ENCODE results near the gene ZNF492. TPM values are rescaled to one million over a fixed set of nuclear protein-coding genes. Genes with fewer than 3 reads are reported as not detected.
"Not testable (repeated sequence)": the region's sequence is repeated elsewhere in the genome, so short reads cannot be mapped to it uniquely, and the experiment has no call there.

The ZNF492 gene
- total RNA-seq, 1 donor from 2014 or later: not detected

DNA sequence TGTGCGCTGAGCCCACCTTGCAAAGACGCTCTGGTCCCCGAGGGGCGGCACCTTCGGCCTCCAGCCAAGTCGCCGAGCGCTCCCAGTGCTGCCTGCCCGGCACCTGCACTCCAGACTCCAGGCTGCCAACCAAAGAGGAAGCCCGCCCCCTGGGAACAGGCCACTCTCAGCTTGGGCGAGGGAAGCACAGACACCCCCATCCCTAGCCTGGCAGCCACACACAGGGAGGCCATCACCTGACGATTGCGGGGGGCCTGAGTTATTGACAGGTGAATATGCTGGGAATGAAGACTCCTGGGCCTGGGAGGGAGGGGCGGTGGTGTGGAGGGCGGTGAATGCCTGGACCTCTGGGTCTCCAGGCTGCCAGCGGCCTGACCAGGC is 10.3 kb upstream of the ZNF492 start:
- no peaks in the 10 kb centered on the region for H3K36me3 Mint-ChIP-seq (ENCODE audit: low read depth)
- TF ChIP-seq, protein P1, sequence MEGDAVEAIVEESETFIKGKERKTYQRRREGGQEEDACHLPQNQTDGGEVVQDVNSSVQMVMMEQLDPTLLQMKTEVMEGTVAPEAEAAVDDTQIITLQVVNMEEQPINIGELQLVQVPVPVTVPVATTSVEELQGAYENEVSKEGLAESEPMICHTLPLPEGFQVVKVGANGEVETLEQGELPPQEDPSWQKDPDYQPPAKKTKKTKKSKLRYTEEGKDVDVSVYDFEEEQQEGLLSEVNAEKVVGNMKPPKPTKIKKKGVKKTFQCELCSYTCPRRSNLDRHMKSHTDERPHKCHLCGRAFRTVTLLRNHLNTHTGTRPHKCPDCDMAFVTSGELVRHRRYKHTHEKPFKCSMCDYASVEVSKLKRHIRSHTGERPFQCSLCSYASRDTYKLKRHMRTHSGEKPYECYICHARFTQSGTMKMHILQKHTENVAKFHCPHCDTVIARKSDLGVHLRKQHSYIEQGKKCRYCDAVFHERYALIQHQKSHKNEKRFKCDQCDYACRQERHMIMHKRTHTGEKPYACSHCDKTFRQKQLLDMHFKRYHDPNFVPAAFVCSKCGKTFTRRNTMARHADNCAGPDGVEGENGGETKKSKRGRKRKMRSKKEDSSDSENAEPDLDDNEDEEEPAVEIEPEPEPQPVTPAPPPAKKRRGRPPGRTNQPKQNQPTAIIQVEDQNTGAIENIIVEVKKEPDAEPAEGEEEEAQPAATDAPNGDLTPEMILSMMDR (IDR thresholded peaks at IDR 0.05): no peak
- DNase-seq (ENCODE audit: low spot score): no peak
- H3K4me1 Mint-ChIP-seq (ENCODE audit: low read depth): no peaks in the 10 kb centered on the region
- no peak overlapping the region for H3K4me3 Mint-ChIP-seq (ENCODE audit: unreplicated experiment)
- H3K27ac Mint-ChIP-seq (ENCODE audit: unreplicated experiment): no peak overlapping the region
- no peaks in the 10 kb centered on the region for H3K27me3 Mint-ChIP-seq (ENCODE audit: low read depth)
- H3K9me3 Mint-ChIP-seq (ENCODE audit: low read depth): peaks cover 31% of the 10 kb centered on the region

DNA sequence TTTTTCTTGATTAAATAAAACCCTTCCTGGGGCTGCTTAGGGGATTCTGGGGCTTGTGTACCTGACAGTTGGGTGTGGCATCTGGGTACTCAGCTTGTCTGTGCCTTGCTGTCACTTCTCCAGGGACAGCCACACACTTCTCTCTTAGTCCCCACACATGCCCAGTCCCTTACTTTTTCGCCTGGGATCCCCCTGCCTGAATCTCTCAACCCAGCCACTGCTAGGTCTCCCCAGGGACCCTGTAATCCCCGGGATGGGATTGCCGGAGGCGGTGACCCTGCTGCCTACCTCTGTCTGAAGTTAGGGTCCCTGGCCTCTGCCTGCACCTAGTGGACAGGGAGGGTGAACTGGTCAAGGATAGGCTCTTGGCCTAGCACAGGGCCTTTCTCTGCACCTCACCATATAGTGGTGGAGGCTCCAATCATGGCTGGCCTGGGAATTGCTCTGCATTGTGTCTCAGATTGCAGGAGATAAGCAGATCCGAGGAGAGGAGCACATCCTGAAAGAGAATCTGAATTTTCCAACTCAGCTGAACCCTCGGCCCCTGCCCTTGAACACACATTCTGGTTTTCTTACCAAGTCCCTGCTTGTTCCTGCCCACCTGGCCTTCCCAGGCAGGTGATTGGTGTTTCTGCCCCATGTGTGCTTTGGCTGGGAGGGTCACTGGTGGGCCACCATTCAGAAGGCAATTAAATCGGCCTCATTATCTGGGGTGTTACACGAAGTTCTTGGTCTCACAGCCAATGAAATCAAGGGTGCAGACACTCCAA is 8.7 kb upstream of the ZNF492 start:
- TF ChIP-seq, protein P1 (IDR thresholded peaks at IDR 0.05): no peak
- Mint-ChIP-seq H3K9me3 (ENCODE audit: low read depth) (peaks cover 32% of the 10 kb centered on the region), H3K36me3 (ENCODE audit: low read depth) (no peaks in the 10 kb centered on the region), H3K27ac (ENCODE audit: unreplicated experiment) (no peak overlapping the region), H3K4me1 (ENCODE audit: low read depth) (no peaks in the 10 kb centered on the region), H3K27me3 (ENCODE audit: low read depth) (no peaks in the 10 kb centered on the region), H3K4me3 (ENCODE audit: unreplicated experiment) (no peak overlapping the region)
- no peak for DNase-seq (ENCODE audit: low spot score)

DNA sequence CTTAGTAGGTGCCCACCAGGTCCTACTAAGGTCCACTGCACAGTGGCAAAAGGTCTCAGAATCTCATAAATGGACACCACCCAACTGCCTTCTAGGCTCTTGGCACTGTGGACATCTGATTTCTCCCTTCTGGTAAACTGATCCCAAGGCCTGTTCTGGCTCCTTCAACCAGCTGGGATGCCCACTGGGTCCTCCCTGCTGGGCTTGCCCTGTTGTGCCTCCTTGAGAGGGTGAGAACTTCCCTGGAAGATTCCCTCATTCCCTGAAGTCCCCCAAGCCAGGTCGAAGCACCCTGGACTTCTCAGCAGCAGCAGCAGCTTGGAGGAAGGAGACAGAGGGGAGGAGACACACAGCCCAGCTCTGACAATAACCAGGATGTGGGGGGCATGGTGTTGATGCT is 6.6 kb upstream of the ZNF492 start:
- DNase-seq (ENCODE audit: low spot score): no peak
- Mint-ChIP-seq H3K4me3 (ENCODE audit: unreplicated experiment) (no peak overlapping the region), H3K9me3 (ENCODE audit: low read depth) (peaks cover 28% of the 10 kb centered on the region), H3K36me3 (ENCODE audit: low read depth) (no peaks in the 10 kb centered on the region), H3K27ac (ENCODE audit: unreplicated experiment) (no peak overlapping the region), H3K4me1 (ENCODE audit: low read depth) (no peaks in the 10 kb centered on the region), H3K27me3 (ENCODE audit: low read depth) (no peaks in the 10 kb centered on the region)
- TF ChIP-seq, protein P1 (IDR thresholded peaks at IDR 0.05): no peak

DNA sequence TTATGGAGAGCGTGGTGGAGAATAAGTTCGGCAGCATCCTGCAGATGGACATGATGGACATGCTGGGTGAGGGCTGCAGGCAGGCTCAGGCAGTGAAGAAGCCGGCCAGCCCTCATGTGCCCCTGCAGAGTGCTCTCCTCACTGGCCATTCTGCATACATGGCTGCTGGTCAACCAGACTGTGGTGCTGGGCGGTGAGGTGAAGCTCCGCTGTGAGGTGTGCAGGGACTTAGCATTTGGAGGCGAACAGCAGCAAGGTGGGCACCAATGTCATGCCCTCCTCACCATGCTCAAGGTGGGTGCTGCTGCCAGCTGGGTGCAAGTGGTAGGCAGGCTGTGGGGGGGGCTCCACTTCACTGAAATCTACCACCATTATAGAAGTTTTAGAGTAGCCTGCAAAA is 5.7 kb upstream of the ZNF492 start:
- DNase-seq (ENCODE audit: low spot score): no peak

DNA sequence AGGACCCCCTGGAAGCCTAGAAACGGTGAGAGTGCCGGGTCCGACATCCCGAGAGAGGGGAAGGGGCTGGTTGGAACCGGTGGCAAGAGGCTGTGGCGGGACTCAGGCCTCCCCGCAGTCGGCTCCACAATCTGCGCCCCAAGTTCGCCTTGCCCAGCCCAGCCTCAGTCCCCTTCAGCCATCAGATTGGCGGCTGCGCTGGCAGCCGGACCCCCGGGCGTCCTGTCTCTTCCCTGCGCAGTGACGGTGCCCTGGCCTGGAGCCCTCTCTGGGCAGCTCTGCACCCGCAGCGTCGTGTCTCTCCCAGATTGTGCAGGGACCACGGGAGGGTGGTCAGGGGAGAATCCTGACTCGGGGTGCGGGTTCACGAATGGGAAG is 315 bp downstream of the ZNF492 start:
- H3K4me1 Mint-ChIP-seq (ENCODE audit: low read depth): no peaks in the 10 kb centered on the region
- H3K9me3 Mint-ChIP-seq (ENCODE audit: low read depth): peaks cover 24% of the 10 kb centered on the region
- no peaks in the 10 kb centered on the region for H3K27me3 Mint-ChIP-seq (ENCODE audit: low read depth)
- no peak overlapping the region for H3K27ac Mint-ChIP-seq (ENCODE audit: unreplicated experiment)
- DNase-seq (ENCODE audit: low spot score): no peak
- TF ChIP-seq, protein P1 (IDR thresholded peaks at IDR 0.05): no peak
- no peaks in the 10 kb centered on the region for H3K36me3 Mint-ChIP-seq (ENCODE audit: low read depth)
- H3K4me3 Mint-ChIP-seq (ENCODE audit: unreplicated experiment): no peak overlapping the region

More for the DNA sequence above, 5.7 kb upstream of the ZNF492 start:
- Mint-ChIP-seq H3K4me1 (ENCODE audit: low read depth) (no peaks in the 10 kb centered on the region), H3K9me3 (ENCODE audit: low read depth) (peaks cover 28% of the 10 kb centered on the region), H3K4me3 (ENCODE audit: unreplicated experiment) (no peak overlapping the region), H3K27me3 (ENCODE audit: low read depth) (no peaks in the 10 kb centered on the region), H3K36me3 (ENCODE audit: low read depth) (no peaks in the 10 kb centered on the region), H3K27ac (ENCODE audit: unreplicated experiment) (no peak overlapping the region)
- TF ChIP-seq, protein P1 (IDR thresholded peaks at IDR 0.05): no peak

DNA sequence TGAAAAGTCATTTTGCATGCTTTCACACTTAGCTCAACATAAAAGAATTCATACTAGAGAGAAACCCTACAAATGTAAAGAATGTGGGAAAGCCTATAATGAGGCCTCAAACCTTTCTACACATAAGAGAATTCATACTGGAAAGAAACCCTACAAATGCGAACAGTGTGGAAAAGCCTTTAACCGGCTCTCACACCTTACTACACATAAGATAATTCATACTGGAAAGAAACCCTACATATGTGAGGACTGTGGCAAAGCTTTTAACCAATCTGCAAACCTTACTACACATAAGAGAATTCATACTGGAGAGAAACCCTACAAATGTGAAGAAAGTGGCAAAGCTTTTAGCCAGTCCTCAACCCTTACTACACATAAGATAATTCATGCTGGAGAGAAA is 51.4 kb downstream of the ZNF492 start:
- not testable (repeated sequence) for H3K36me3 Mint-ChIP-seq (ENCODE audit: low read depth); H3K27ac Mint-ChIP-seq (ENCODE audit: unreplicated experiment); H3K4me3 Mint-ChIP-seq (ENCODE audit: unreplicated experiment); H3K4me1 Mint-ChIP-seq (ENCODE audit: low read depth); H3K27me3 Mint-ChIP-seq (ENCODE audit: low read depth); DNase-seq (ENCODE audit: low spot score)
- peaks cover 48% of the 10 kb centered on the region for H3K9me3 Mint-ChIP-seq (ENCODE audit: low read depth)

DNA sequence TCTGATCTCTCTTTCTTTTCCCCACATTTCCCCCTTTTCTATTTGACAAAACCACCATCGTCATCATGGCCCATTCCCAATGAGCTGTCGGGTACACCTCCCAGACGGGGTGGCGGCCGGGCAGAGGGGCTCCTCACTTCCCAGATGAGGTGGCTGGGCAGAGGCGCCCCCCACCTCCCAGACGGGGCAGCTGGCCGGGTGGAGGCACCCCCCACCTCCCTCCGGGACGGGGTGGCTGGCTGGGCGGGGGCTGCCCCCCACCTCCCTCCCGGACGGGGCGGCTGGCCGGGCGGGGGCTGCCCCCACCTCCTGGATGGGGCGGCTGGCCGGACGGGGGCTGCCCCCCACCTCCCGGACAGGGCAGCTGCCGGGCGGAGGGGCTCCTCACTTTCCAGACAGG is 68.5 kb downstream of the ZNF492 start:
- H3K9me3 Mint-ChIP-seq (ENCODE audit: low read depth): peaks cover 36% of the 10 kb centered on the region
- not testable (repeated sequence) for H3K4me1 Mint-ChIP-seq (ENCODE audit: low read depth); H3K27me3 Mint-ChIP-seq (ENCODE audit: low read depth)

DNA sequence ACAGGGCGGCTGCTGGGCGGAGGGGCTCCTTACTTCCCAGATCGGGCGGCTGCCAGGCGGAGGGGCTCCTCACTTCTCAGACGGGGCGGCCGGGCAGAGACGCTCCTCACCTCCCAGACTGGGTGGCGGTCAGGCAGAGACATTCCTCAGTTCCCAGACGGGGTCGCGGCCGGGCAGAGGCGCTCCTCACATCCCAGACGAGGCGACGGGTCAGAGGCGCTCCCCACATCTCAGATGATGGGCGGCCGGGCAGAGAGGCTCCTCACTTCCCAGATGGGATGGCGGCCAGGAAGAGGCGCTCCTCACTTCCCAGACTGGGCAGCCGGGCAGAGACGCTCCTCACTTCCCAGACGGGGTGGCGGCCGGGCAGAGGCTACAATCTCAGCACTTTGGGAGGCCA is 69.0 kb downstream of the ZNF492 start:
- not testable (repeated sequence) for H3K27me3 Mint-ChIP-seq (ENCODE audit: low read depth); H3K4me3 Mint-ChIP-seq (ENCODE audit: unreplicated experiment); H3K36me3 Mint-ChIP-seq (ENCODE audit: low read depth); DNase-seq (ENCODE audit: low spot score); H3K4me1 Mint-ChIP-seq (ENCODE audit: low read depth); H3K27ac Mint-ChIP-seq (ENCODE audit: unreplicated experiment)
- peaks cover 34% of the 10 kb centered on the region for H3K9me3 Mint-ChIP-seq (ENCODE audit: low read depth)

More for the DNA sequence above, 68.5 kb downstream of the ZNF492 start:
- H3K36me3 Mint-ChIP-seq (ENCODE audit: low read depth); DNase-seq (ENCODE audit: low spot score); H3K27ac Mint-ChIP-seq (ENCODE audit: unreplicated experiment); H3K4me3 Mint-ChIP-seq (ENCODE audit: unreplicated experiment): not testable (repeated sequence)

Data from chondrocyte (in vitro differentiated cells).